HG03039 (cell line): ENCODE measurements around the gene FBXO8.

Source experiments
- ATAC-seq: cut with Tn5 transposase; IDR thresholded peaks from one replicate; pipeline ENCODE4 v1.9.1; 2021; ENCODE audit warnings: mild to moderate bottlenecking, moderate library complexity; ENCODE audit not compliant: unreplicated experiment

The FBXO8 gene

DNA sequence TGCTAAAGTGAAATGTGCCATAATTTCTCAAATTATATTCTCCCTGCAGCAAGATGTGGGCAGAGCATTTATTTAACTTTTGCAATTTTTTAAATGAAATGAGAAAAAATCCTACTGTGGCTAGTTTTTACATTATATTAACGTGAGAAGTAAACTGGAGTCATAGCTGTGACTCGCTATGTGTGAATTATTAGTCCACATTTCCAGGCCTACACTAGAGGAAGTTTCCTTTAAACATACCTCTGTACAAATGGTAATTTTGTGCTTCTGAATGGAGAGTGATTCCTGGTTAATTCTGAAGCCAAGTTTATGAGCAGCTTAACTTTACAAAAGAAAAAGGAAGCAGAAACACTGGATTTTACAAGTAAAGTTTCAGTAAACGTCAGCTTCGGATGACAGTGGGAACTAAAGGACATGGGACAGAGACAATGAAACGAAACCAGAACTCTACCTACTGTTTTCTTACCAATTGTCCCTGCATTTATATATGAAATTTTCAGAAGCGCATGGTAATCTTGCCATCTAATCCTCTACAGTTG, 72.4 kb downstream of the FBXO8 start:
- no peak for ATAC-seq

DNA sequence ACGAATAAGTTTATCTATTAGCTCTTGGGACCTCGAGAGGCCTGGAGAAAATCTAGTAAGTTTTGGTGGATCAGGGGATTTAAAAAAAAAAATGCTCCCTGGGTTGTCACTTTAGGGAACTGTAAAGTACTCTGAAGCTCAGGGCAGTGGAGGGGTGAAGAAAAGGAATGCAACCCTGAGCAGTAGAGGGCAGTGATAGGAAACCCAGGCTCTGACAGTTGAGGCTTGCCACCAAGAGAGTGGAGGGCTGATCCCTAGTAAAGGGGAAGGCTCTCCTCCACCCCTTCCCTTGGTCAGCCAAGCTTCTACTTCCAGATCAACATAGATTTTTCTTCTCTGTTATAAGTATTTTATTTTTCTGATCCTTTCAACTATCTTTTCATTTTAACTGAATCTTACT, 73.1 kb downstream of the FBXO8 start:
- ATAC-seq = no peak

DNA sequence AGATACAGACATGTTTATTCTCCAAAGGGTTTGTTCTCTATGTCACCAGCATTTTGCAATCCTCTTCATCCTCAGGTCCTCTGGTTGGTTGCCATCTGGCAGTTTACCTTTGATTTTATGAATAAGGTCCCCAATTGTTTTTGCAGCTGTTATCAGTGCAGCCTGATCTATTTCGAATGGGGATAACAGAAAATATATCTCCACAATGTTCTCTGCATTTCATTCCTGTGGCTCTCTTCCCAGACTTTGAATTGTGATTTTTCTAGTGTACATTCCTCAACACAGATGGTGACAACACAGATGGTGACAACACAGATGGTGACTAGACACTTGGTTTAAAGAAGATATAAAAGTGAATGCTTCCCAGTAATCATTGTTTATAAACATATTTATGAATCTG, 74.1 kb downstream of the FBXO8 start:
- ATAC-seq = no peak

DNA sequence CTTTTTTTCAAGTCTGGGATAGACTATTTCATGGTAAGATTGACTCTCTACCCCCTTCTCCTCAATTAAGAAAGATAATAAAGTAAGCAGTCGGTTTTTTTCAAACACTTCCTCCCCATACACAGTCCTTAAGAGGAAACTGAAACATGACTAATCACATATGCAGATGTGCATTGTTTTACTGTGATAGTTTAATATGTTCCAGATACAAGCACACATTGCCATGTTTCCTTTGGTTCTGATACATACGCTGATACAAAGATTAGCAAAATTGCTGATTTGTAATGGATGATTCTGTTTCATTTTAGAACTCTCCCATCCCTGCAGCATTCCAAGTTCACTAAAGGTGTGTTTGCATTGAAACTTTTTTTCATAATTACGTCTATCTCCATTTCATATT, 76.1 kb downstream of the FBXO8 start:
- no peak for ATAC-seq

DNA sequence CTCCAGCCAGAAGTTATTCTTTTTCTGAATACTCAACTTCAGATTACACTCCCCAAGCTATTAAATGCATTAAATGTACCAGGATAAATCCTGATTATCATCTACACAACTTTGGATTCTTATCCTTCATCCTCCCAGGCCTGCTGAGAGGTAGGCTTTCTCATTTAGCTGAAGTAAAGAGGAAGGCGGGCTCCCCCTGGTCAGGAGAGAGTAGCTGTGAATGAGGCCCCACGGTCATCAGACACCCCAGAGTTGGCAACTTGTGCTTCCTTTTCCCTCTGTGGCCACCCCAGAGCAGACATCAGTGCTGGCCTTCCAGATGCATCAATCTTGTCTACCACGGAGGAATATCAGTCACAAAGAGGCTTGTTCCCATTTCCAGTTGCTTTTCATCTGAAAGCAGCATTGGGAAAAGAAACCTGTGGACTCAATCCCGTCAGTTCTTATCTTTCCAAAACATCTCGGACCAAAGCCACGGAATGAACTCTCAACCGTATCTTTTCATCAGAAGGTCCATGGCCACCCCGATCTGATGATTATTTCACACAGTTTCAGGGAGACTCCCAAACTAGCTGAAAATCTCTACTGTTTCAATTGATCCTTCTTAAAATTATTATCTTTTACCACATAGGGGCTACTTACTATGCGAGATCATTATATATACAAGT, 79.2 kb downstream of the FBXO8 start:
- ATAC-seq = no peak

DNA sequence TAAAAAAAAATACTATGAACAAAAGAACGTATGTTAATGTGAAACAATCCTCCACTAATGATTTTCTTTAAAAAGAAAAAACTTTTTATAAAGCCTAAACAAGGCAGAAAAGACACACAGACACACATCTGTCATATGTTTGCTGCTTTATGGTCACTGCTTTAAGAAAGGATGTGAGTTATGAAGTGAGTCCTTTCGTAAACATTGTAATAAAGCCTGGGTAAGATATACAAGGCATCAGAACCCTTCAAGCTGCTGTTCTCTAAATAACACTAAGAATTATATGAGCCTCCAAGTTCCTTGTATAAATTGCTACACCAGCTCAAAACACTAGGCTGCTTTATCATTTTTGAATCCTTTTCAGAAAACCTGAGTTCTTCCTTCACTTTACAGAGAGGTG, 81.6 kb downstream of the FBXO8 start:
- ATAC-seq = no peak

DNA sequence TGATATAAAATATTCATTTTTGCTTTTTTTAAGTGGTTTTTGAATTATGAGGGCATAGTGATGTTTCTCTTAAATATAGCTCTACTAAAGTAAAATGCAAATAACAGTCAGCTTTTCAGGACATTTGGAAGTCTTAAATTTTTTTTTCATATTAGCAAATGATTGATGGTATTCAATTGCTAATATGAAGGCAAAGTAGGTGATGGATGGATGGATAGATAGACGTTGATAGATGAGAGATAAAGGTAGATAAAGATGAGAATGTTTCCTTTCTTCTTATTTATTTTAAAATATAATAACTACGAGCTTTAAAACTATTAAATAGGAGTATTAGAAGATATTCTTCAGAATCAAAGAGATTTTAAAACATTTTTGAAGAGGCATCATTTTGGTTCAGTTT, 83.7 kb downstream of the FBXO8 start:
- no peak for ATAC-seq

DNA sequence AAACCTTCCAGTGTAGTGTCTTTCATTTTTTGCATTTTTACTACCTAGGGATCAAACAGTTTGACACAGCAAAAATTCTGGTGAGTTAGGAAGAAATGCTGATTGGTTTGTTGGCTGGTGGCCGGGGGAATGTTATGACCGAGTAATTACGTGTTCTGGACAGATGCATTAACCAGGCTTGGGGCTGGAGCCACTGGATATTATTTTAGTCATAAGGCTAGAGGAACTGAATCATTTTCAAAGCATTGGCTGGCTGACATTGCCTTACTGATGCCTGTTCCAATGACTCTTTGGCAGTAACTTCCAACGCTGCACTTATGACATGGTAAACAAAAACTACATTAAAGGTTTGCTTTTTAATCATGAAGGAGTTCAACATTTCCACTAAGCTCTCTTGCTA, 84.6 kb downstream of the FBXO8 start:
- ATAC-seq = no peak

DNA sequence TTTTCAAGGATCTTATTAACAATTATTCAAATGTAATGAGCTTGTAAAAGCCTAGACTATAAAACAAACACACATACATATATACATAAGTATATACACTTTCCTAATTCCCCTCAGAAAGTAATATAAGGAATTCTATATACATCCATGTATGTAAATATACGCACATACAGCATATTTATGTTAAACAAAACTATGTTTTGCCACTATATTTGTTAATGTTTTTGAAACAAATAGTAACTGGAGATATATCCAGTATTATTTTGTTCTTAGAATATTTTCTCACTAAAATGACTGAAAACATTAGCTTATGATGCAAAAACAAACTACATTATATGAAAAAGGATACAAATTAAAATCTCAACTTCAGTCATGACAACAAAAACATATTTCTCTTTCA, 85.1 kb downstream of the FBXO8 start:
- no peak for ATAC-seq

DNA sequence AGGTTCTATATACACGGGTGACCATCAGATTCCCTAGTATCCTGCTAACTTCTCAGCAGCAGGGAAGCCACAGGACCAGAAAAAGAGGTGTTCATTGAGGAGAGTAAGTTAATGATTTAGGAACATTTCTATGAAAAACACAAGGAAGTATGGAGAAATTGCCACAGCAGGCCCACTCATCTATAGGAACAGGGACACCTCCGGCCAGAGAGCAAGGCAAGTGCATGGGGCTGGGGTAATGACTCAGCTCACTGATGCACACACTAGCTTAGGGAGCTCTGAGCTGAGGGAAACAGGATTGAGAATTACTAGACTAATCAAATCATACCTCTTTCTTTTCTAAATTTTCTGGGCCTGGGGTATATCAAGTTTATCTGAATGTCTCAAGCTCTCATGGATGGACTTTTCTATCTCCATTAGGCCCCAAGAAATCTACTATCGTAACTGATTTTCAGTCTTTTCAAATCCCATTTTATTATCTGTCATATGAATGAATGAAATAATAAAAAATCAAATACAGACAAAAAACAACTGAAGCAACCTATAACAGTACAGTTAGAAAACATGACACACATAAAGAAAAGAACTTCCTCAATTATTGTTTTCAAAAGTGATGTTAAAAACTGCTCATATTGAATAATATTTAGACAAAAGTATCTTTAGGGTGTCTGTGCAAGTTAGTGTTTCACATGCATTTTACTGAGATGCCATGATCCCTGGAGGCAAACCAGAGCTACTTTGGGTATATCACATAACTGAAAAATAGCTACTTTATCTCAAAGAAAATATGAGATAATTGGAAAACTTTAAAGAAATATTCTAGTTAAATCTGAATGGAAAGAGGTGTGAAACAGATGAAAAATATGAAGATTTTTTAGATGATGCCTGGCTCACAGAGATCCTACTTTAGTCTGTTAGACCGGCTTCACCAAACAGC, 89.8 kb downstream of the FBXO8 start:
- no peak for ATAC-seq

DNA sequence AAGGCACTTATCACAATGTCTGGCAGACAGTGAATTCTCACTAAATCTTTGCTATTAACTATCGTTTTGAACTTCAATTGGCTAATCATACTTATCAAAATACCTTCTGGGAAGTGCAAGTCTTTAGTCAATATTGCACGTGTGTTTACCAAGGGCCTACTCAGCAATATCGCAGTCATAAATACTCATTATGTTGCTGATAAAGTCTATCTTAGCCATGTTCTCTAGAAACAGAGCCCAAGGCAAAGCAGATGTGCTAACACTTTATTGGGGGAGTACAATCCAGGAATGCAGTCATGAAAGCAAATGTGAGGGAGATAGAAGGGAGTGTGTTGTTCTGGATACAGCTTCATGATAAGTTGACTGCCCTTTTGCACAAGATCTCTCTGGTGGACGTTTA, 90.5 kb downstream of the FBXO8 start:
- ATAC-seq = no peak

DNA sequence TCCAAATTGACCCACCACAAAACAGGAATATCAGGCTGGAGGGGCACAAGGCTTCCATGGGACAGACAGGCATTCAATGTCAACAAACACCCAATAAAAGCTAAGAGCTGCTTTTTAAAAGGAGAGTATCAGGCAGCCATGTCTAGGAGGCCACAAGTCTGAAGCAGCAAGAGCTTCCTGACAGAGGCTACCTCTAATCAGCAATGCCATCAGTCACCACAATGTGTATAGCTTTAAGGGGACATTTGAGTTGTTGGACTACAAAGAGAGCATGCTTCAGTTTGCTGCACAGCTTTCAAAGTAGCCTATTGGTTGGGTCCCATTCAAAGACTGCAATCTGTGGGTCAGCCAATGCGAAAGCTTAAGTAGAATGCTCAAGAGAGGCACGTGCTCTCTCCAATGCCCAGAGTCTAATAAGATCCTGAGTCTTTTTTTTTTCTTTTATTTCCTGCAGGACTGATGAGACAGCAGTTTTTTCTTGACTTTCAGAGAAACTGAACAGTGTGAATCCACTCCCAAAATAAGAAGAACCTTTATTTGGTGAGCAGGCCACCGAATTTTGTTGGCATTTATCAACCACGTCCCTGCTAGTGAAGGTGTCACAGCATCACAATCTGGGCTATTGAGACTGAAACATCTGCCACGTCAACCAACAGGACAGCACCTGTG, 92.5 kb downstream of the FBXO8 start:
- ATAC-seq = no peak

DNA sequence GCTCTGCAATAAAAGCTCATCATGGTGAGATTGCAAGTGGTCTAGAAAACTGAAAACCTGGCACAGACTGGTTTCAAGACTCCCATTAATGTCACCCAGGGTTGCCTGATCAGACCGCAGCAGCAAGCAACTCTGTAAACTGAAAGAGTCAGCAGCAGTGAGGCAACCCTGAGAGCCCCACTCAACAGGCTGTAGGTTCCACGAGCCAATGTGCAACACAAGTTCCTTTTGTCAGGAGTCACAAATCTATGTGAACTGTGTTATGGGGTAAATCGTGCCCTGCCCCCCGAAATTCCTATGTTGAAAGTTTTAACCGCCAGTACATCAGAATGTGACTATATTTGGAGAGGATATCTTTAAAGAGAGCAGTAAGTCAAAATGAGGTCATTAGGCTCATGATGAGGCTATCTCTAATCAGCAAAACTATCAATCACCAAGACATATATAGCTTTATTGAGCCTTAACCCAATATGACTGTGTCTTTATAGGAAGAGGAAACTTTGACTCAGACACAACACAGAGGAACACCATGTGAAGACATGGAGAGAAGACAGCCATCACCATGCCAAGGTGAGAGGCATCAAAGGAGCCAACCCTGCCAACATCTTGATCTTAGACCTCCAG, 94.0 kb downstream of the FBXO8 start:
- no peak for ATAC-seq
